Right cardiac atrium (tissue), 5 donors: ENCODE data around the gene RPL6. TPM values are rescaled to one million over a fixed set of nuclear protein-coding genes. Genes with fewer than 3 reads are reported as not detected.
A peak's percentile ranks its signal among the peaks of the same experiment; 100 is the strongest.
"Not testable (repeated sequence)": the region's sequence is repeated elsewhere in the genome, so short reads cannot be mapped to it uniquely, and the experiment has no call there.

ENCODE experiments used
- ATAC-seq, 2 donors: fragments of 200-7000 bp; cut with Tn5 transposase; one replicate each; pipeline versions ENCODE4 v1.8.0 to v1.9.1; 2020; ENCODE audit warnings: moderate library complexity in 2 of 2, mild to moderate bottlenecking in 1 of 2
- DNase-seq, 3 donors: peaks; one replicate each; pipeline ENCODE4 v3.0.0-alpha.2; 2020
- H3K27ac ChIP-seq: one replicate; pipeline ENCODE4 v1.5.1; 2013; ENCODE audit warnings: mild to moderate bottlenecking, low read length, control low read depth, moderate library complexity
- H3K27me3 ChIP-seq: one replicate; pipeline ENCODE4 v1.6.1; 2013; ENCODE audit not compliant: control insufficient read depth, insufficient read depth
- H3K4me1 ChIP-seq: one replicate; pipeline ENCODE4 v1.6.1; 2013; ENCODE audit warnings: low read length; ENCODE audit not compliant: control insufficient read depth, insufficient read depth
- H3K4me3 ChIP-seq: one replicate; pipeline ENCODE4 v1.5.1; 2013; ENCODE audit warnings: low read length, control low read depth
- H3K9me3 ChIP-seq: one replicate; pipeline ENCODE4 v1.6.1; 2013; ENCODE audit warnings: low read length; ENCODE audit not compliant: control insufficient read depth
- WGBS: extraction: QIAGEN DNeasy Blood & Tissue Kit; methylation state at CpG from one replicate; pipeline ENCODE4 v1.1.7; 2013; 5-methylcytosine and 5-hydroxymethylcytosine counted together
- intact Hi-C, 4 donors: fragments of 100-400 bp; cut with DNase I; formaldehyde crosslinking; loops; one replicate each; pipeline versions ENCODE4 v1.11.0 to v1.14.0; 2022 to 2023
- long read RNA-seq, 4 donors: library from polyadenylated mRNA; unstranded; transcript quantifications; one replicate each; pipeline ENCODE4 v2.0.0, GENCODE V29; 2020 to 2021
- polyA plus RNA-seq: library from polyadenylated mRNA; stranded (reverse); fragments of 200-250 nt; gene quantifications from one replicate; pipeline ENCODE4 v1.2.3, GENCODE V29; 2013
- total RNA-seq, 4 donors: library from RNA; stranded (reverse); fragmentation: NEBNext Ultra II Directional; extraction: Animal tissue kit (Norgen Biotek cat#: 25700); gene quantifications; one replicate each; pipeline ENCODE4 v1.2.1, GENCODE V29; 2021
- donor health status: healthy with polysubstance abuse.
- donor health status: DM: no; HTN: yes; CAD: no.
- donor health status: DM: no; HTN: no; CAD: no.
- donor health status: DM: no; HTN: yes; CAD: no; lungs with severe emphysema.
- donor health status: DM: yes; HTN: yes; CAD: no.

The RPL6 gene
- total RNA-seq, result 100 to 1,000 TPM; 628 to 794 (median 683) TPM
- 1,137 TPM for polyA plus RNA-seq
- long read RNA-seq, donor 1, transcript RPL6-201 (7 exons, 947 nt), result major isoform, 22 of 35 reads
- long read RNA-seq, donor 1, partial matches to known transcripts, result 6 of 35 reads
- long read RNA-seq, donor 1, other reads (novel, unspliced or antisense), result 6 of 35 reads
- long read RNA-seq, donor 2, transcript RPL6-201 (7 exons, 947 nt), result major isoform, 177 of 227 reads
- long read RNA-seq, donor 2, partial matches to known transcripts, result 47 of 227 reads
- long read RNA-seq, donor 2, other reads (novel, unspliced or antisense), result 2 of 227 reads
- long read RNA-seq, donor 3, transcript RPL6-201 (7 exons, 947 nt), result major isoform, 313 of 458 reads
- long read RNA-seq, donor 3, partial matches to known transcripts, result 127 of 458 reads
- long read RNA-seq, donor 3, other reads (novel, unspliced or antisense), result 16 of 458 reads
- long read RNA-seq, donor 4, transcript RPL6-201 (7 exons, 947 nt), result major isoform, 152 of 195 reads
- long read RNA-seq, donor 4, partial matches to known transcripts, result 41 of 195 reads
- long read RNA-seq, donor 4, other reads (novel, unspliced or antisense), result 0 of 195 reads

- intact Hi-C loops, result no loop called here
- Histone ChIP-seq H3K4me3 (peak within 1 kb of the TSS; percentile 93), H3K9me3 (no peaks in the 10 kb centered on the region), H3K27me3 (no peaks in the 10 kb centered on the region), H3K27ac (peak within 1 kb of the TSS; percentile 72), H3K4me1 (no peaks in the 10 kb centered on the region)
- peak; percentile 94 to 96 for ATAC-seq
- WGBS, result 10% methylated on average over 46 of the region's 46 CpGs
- peak; percentile 69 to 84 (median 83) for DNase-seq
Measured at GRCh38 chr12:112409064-112409905, at the start of gene RPL6. Gene RPL6, minus strand, starts transcription at chr12:112409605. Its CDS starts 949 bp downstream, at chr12:112408656.

GRCh38 chr12:112458751-112459150, 49.3 kb upstream of the RPL6 start:
- intact Hi-C loops, result no loop called here
- Histone ChIP-seq H3K27ac (no peak overlapping the region), H3K4me1 (no peaks in the 10 kb centered on the region), H3K9me3 (no peaks in the 10 kb centered on the region), H3K4me3 (no peak overlapping the region), H3K27me3 (no peaks in the 10 kb centered on the region)
- DNase-seq (no peak), ATAC-seq (no peak)
- WGBS, result 94% methylated on average over 5 of the region's 5 CpGs

GRCh38 chr12:112458330-112458729, 48.9 kb upstream of the RPL6 start:
- H3K27ac ChIP-seq, result no peak overlapping the region
- intact Hi-C loops, result no loop called here
- WGBS, result 96% methylated on average over 4 of the region's 4 CpGs
- no peak overlapping the region for H3K4me3 ChIP-seq
- ATAC-seq (no peak), DNase-seq (no peak)
- no peaks in the 10 kb centered on the region for H3K27me3 ChIP-seq
- H3K4me1 ChIP-seq, result no peaks in the 10 kb centered on the region
- H3K9me3 ChIP-seq, result no peaks in the 10 kb centered on the region

GRCh38 chr12:112457142-112457541, 47.7 kb upstream of the RPL6 start:
- intact Hi-C loops, ATAC-seq, H3K9me3 ChIP-seq, H3K27me3 ChIP-seq, H3K4me1 ChIP-seq, H3K27ac ChIP-seq, DNase-seq, H3K4me3 ChIP-seq: not testable (repeated sequence)
- WGBS, result 96% methylated on average over 1 of the region's 1 CpG

GRCh38 chr12:112456029-112456428, 46.6 kb upstream of the RPL6 start:
- intact Hi-C loops, result no loop called here
- H3K27me3 ChIP-seq, result no peaks in the 10 kb centered on the region

GRCh38 chr12:112450725-112451124, 41.3 kb upstream of the RPL6 start:
- no peak overlapping the region for H3K4me3 ChIP-seq
- 77% methylated on average over 4 of the region's 4 CpGs for WGBS
- no peaks in the 10 kb centered on the region for H3K4me1 ChIP-seq
- DNase-seq (no peak), ATAC-seq (no peak)
- intact Hi-C loops, result no loop called here
- H3K9me3 ChIP-seq, result no peaks in the 10 kb centered on the region
- no peak overlapping the region for H3K27ac ChIP-seq
- H3K27me3 ChIP-seq, result no peaks in the 10 kb centered on the region

More at GRCh38 chr12:112456029-112456428, 46.6 kb upstream of the RPL6 start:
- WGBS, result 89% methylated on average over 7 of the region's 7 CpGs
- Histone ChIP-seq H3K27ac (no peak overlapping the region), H3K4me1 (no peaks in the 10 kb centered on the region), H3K9me3 (no peaks in the 10 kb centered on the region), H3K4me3 (no peak overlapping the region)
- DNase-seq (no peak), ATAC-seq (no peak)

- H3K27ac ChIP-seq, DNase-seq, intact Hi-C loops, H3K4me3 ChIP-seq, H3K27me3 ChIP-seq, H3K9me3 ChIP-seq, ATAC-seq, H3K4me1 ChIP-seq: not testable (repeated sequence)
- 82% methylated on average over 2 of the region's 2 CpGs for WGBS
Measured at GRCh38 chr12:112448165-112448564, 38.8 kb upstream of the RPL6 start.

GRCh38 chr12:112447106-112447505, 37.7 kb upstream of the RPL6 start:
- H3K4me3 ChIP-seq, result no peak overlapping the region
- 72% methylated on average over 3 of the region's 3 CpGs for WGBS
- intact Hi-C loops, result no loop called here
- H3K4me1 ChIP-seq, result no peaks in the 10 kb centered on the region
- ATAC-seq, result no peak
- DNase-seq, result no peak
- H3K27ac ChIP-seq, result no peak overlapping the region
- H3K27me3 ChIP-seq, result no peaks in the 10 kb centered on the region
- no peaks in the 10 kb centered on the region for H3K9me3 ChIP-seq

GRCh38 chr12:112446008-112446725, 36.8 kb upstream of the RPL6 start:
- Histone ChIP-seq H3K4me1 (no peaks in the 10 kb centered on the region), H3K9me3 (no peaks in the 10 kb centered on the region), H3K27ac (no peak overlapping the region), H3K4me3 (no peak overlapping the region), H3K27me3 (no peaks in the 10 kb centered on the region)
- no peak for ATAC-seq
- intact Hi-C loops, result no loop called here
- DNase-seq, result no peak
- WGBS, result 78% methylated on average over 3 of the region's 3 CpGs

GRCh38 chr12:112443916-112444315, 34.5 kb upstream of the RPL6 start:
- intact Hi-C loops, result no loop called here
- Histone ChIP-seq H3K9me3 (no peaks in the 10 kb centered on the region), H3K4me1 (no peaks in the 10 kb centered on the region), H3K27ac (no peak overlapping the region), H3K27me3 (no peaks in the 10 kb centered on the region), H3K4me3 (no peak overlapping the region)
- no peak for ATAC-seq
- DNase-seq, result no peak
- WGBS, result 96% methylated on average over 4 of the region's 4 CpGs
